ENCODE data around the gene RANBP2.
"Not testable (repeated sequence)": the region's sequence is repeated elsewhere in the genome, so short reads cannot be mapped to it uniquely, and the experiment has no call there.

Gene RANBP2

DNA sequence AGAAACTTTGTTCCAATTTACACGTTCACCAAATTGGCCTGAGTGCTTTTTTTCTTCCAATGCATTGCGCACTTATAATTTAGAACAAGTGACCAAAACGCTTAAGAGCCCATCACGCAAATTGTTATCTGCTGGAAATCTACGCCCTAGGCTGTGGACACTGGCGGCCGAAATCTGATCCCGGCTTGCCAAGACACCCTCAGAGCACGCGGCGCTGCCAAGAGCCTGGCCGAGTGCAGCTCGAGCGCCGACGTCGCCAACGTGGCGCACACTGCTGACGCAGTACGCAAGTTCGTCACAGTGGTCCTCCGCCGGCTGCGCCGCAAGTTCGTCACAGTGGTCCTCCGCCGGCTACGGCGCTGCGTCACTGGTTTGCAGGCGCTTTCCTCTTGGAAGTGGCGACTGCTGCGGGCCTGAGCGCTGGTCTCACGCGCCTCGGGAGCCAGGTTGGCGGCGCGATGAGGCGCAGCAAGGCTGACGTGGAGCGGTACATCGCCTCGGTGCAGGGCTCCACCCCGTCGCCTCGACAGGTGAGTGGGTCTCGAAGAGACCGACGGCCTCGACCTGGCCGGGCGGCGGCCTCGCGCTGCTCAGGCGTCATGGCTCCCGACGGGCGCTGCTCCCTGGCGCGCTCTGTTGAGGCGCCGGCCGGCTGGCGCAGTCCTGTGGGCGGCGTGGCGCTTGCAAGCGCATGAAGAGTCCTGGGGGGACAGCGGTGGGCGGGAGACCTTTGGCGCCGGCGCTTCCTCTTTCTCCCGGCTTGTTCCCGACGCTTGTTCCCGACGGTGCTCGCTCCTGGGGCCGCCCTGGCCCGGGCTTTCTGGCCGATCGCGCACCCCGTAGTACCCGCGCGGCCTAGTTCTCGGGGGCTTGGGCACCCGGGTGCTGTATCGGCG, at the start of gene RANBP2:
Gene RANBP2 (plus strand): TSS at position 334 of the 896 bp plus-strand sequence. CDS start 125 bp downstream, at position 459.
- peak within 1 kb of the TSS; percentile 84 for H3K4me3 ChIP-seq (ENCODE audit: low read depth, low read length)

DNA sequence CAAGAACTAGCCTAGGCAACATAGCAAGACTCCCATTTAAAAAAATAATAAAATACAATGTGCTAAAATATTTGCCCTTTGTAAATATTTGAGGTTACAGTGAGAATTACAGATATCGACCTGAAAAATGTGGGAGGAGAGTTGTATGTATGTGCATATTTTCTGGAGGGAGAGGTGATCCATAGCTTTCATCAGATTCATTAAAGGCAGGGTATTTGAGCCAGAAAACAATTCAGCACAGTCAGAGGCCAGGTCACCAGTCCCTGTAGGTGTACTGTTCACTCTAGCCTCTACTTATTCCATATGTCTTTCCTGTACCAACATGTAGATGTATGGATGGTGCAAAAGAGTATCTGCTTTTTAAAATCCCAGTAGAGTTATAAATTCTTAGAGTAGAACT, 49.0 kb upstream of the RANBP2 start:
- not testable (repeated sequence) for H3K4me3 ChIP-seq (ENCODE audit: low read depth, low read length)

DNA sequence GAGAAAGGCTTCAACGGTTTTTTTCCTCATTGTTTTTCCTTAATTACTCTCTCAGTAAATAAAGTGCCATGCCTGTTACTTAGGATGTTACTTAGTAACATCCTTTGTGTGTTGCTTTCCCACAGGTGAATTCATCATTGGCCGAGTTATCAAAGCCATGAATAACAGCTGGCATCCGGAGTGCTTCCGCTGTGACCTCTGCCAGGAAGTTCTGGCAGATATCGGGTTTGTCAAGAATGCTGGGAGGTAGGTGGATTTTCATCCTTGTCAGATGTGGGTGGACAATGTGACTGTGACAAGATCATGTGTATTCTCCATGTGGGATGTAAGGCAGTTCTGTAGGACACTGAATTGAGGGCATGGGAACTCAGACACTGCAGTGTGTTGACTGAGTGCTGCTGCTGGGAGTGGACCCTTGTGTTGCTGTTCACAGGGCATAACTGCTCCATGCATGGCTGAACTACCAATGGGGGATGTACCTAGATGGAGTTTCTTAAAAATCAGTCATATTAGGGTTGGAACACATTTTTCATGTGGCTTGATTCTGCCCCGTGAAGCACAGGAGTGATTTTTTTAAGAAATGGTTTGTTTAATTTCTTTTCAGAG, 47.0 kb upstream of the RANBP2 start:
- H3K4me3 ChIP-seq (ENCODE audit: low read depth, low read length), result not testable (repeated sequence)

DNA sequence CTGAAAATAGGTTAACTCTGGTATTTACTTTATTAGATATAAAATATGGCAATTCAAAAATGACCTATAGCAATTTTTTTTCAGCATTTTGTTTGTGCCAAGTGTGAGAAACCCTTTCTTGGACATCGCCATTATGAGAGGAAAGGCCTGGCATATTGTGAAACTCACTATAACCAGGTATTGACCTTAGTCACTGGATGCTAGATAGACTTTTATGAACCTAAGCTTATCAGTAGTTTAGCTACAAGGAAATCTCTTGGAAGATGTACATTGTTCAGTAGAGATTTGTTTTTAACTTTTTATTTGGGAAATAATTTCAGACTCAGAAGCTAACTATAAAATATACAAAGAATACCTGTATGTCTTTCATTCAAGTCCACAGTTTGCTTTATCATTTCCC, 42.8 kb upstream of the RANBP2 start:
- H3K4me3 ChIP-seq (ENCODE audit: low read depth, low read length), result not testable (repeated sequence)

DNA sequence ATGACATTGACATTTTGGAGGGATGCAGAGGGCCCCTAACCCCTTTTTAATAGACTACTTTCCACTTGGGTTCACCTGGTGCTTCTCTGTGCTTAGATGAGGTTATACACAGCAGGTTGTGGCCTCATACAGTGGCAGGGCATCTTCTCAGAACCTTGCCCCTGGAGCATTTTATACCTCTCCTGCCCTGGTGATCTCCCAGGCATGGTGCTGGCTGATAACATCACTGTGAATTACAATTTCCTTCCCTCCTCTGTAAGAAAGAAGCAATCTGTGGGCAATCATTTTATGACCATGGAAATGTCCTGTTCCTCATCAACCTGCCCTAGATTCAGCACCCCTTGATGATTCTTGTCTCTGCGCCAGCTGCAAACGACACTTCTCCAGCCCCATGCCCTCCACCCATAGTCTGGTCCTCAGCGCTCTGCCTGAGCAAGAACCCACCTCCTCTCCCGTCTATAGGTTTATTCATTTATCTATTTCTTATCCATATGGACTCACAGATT, 42.0 kb upstream of the RANBP2 start:
- H3K4me3 ChIP-seq (ENCODE audit: low read depth, low read length), result not testable (repeated sequence)

DNA sequence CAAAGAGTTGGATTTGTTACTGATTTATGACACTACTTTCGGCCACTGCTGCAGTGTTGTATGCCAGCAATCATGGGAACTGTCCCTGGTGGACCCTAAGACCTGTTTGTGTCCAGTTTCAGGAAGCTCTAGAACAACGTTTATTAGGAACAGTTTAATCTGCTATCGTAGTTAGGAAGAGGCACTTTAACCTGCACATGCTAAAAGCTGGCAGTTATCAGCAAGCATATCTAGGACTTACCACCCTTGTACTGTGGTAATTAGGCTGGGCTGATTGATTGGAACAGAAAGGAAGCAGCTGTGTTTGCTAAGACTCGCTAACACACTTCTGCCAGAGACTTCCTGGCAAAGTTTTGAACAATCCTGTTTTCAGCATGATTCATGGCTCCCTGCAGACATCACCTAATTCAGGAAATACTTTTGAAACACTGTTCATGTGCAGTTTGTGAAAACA, 41.1 kb upstream of the RANBP2 start:
- H3K4me3 ChIP-seq (ENCODE audit: low read depth, low read length), result not testable (repeated sequence)

DNA sequence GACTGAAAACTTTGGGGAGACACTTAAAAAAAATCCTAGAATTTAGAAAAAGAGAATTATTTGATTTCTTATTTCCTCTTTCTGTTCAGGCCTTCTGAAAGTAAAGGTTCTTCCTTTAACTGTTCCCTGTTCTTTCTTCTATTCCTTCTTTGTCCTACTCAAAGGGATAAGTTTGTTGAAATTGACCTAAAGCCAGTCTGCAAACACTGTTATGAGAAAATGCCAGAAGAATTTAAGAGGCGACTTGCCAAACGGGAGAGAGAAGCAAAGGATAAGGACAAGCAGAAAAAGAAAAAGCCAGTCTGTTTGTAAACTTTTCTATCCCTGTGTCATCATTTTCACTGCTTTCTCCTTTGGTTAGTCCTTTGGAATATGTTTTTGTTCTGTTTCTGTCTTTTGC, 38.5 kb upstream of the RANBP2 start:
- H3K4me3 ChIP-seq (ENCODE audit: low read depth, low read length), result not testable (repeated sequence)

DNA sequence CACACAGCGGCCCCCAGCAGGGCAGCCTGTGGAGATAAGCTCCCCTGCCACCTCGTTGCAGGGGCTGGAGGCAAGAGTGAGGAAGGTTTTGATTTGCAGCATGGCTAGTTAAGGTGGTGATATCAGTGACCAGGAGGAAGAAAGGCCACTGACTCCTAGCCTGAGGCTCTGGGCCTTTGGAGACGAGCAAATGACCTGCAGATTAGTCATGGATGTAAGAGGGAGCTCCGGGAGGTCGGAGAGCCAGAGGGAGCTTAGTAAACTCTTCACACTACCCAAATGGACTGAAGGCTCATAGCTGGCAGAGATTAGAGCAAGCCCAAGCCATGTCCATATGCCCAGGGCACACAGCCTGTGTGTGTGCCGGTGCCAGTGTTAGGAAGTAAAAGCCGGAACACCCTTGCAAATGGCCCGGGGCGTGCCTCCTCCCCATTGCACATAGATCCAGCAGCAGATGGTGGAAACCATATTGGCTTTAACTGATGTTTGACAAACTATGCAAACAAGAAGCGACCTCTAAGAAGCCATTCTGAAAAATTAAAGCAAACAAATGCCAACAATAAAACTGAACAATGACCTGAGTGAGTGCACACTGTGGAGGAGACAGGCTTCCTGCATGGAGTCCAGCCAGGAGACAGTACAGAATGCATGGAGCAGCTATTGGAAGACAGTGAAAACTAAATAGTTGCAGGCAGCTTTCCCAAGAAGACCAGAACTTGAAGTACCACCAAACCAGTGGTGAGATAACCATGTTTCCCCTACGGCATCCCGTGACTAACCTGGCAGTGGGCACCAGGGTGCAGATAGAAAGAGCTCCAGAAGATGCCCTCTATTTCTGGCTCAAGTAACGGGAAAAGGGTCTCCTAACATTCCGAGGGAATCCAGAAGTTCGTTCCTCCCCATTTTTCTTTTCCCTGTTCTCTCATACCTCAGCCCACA, 30.2 kb upstream of the RANBP2 start:
- not testable (repeated sequence) for H3K4me3 ChIP-seq (ENCODE audit: low read depth, low read length)

DNA sequence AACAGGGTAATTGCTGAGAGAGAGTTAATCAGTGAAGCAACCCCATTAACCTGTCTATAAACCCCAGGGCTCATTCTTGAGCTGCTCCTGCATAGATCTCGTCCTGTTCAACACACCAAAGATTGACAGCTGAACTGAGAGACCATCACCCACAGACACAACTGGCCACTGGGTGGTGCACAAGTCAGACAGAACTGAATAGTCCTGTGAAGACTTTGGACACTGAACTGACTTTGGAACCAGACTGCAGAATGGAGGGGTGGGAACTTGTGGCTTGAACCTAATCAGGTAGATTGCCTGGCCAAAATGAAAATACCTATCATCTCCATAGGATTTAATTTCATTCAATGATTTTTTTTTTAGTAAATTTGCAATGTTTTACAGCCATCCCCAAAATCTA, 29.3 kb upstream of the RANBP2 start:
- not testable (repeated sequence) for H3K4me3 ChIP-seq (ENCODE audit: low read depth, low read length)

DNA sequence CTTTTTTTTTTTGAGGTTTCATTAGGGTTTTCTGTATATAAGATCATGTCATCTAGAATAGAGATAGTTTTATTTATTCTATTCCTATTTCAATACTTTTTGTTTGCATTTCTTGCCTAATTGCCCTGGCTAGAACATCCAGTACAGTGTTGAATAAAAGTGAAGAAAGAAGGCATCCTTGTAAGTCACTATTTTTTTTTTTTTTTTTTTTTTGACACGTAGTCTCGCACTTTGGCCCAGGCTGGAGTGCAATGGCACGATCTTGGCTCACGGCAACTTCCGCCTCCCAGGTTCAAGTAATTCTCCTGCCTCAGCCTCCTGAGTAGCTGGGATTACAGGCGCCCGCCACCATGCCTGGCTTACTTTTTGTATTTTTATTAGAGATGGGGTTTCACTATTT, 27.8 kb upstream of the RANBP2 start:
- H3K4me3 ChIP-seq (ENCODE audit: low read depth, low read length), result no peak overlapping the region

DNA sequence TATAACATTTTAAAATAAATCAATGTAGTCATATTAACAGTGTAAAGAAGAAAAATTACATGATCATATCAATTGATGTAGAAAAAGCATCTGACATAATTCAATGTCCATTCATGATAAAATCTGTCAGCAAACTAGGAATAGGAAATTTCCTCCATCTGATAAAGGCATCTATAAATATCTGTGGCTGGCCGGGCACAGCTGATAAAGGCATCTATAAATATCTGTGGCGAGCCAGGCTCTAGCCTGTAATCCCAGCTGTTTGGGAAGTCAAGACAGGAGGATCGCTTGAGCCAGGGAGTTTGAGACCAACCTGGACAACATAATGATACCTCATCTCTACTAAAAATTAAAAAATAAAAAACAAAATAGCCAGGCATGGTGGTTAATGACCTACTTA, 18.1 kb upstream of the RANBP2 start:
- H3K4me3 ChIP-seq (ENCODE audit: low read depth, low read length), result no peak overlapping the region

DNA sequence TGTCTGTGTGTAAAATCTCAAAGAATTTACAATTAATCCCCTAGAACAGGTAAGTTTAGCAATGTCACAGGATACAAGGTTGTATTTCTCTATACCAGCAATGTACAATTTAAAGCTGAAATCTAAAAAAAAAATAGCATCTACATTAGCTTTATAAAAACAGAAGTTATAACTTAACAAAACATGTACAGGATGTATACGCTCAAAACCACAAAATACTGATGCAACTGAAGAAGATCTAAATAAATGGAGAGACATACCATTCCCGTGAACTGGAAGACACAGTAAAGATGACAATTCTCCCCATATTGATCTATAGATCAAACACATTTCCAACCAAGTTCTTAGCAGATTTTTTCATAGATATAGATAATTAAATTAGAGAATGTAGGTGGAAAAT, 17.5 kb upstream of the RANBP2 start:
- no peak overlapping the region for H3K4me3 ChIP-seq (ENCODE audit: low read depth, low read length)

DNA sequence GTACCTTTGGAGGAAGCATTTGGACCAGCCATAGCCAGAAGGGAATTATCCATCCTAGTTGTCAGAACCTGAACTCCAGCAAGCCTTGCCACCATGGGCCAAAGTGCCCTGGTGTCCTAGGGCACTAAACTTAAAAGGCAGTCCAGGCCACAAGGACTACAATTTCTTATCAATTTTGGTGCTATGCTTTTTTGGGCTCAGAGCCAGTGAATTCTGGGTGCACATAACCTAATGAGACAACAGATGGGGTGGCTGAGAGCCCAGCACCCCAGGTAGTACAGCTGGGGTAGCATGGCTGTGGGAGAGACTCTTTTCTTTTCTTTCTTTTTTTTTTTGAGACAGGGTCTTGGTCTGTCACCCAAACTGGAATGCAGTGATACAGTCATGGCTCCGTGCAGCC, 14.4 kb upstream of the RANBP2 start:
- H3K4me3 ChIP-seq (ENCODE audit: low read depth, low read length), result no peak overlapping the region

DNA sequence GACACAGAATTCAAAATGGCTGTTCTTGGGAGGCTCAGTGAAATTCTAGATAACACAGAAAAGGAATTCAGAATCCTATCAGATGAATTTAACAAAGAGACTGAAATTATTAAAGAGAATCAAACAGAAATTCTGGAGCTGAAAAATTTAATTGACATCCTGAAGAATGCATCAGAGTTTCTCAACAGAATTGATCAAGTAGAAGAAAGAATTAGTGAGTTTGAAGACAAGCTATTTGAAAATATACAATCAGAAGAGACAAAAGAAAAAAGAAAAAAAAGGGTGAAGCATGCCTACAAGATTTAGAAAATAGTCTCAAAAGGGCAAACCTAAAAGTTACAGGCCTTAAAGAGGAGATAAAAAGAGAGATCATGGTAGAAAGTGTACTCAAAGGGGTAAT, 12.0 kb upstream of the RANBP2 start:
- no peak overlapping the region for H3K4me3 ChIP-seq (ENCODE audit: low read depth, low read length)

DNA sequence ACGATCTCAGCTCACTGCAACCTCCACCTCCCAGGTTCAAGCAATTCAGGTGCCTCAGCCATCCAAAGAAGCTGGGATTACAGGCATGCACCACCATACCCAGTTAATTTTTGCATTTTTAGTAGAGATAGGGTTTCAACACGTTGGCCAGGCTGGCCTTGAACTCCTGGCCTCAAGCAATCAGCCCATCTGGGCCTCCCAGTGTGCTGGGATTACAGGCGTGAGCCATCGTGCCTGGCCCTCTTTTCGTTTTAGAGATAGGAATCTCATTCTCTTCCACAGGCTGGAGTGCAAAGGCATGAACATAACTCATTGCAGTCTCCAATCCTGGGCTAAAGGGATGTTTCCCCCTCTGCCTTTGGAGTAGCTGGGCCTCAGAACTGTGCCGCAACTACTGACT, 2.3 kb upstream of the RANBP2 start:
- not testable (repeated sequence) for H3K4me3 ChIP-seq (ENCODE audit: low read depth, low read length)

DNA sequence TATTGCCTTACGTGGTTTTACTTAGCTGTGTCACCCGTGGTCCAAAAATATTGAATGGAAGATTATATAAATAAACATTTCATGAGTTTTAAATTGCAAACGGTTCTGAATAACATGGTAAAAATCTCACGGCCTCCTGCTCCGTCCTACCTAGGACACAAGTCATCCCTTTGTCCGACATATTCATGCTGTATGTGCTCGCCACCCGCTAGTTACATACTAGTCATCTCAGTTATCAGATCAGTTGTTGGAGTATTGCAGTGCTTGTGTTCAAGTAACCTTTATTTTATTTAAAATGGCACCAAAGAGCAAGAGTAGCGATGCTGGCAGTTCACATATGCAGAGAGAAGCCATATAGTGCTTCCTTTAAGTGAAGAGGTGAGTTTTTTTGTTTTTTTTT, 6.8 kb downstream of the RANBP2 start:
- H3K4me3 ChIP-seq (ENCODE audit: low read depth, low read length), result not testable (repeated sequence)

DNA sequence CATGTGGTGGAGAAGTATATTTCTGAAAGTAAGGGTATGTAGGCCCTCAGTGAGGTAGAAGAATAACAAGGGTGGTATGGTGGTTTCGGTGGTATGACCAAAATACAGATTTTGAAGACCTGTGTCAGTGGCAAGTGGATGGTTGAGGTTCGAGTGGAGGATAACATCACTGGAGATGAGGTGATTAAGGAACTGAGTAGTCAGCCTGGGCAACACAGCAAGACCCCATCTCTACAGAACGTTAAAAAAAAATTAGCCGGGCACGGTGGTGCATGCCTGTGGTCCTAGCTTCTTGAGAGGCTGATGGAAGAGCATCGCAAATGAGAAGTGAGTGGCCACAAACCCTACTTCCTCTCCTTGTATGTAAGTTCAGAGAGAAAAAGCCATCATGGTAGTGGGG, 15.4 kb downstream of the RANBP2 start:
- H3K4me3 ChIP-seq (ENCODE audit: low read depth, low read length), result not testable (repeated sequence)

DNA sequence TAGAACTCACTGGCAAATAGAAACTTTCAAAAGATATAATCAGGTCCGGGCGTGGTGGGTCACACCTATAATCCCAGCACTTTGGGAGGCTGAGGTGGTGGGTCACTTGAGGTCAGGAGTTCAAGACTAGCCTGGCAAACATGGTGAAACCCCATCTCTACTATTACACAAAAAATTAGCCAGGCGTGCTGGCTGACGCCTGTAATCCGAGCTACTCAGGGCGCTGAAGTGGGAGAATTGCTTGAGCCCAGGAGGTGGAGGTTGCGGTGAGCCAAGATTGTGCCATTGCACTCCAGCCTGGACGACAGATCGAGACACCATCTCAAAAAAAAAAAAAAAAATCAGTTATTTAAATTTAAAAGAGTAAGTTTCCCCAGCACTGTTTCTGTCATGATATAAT, 38.7 kb downstream of the RANBP2 start:
- not testable (repeated sequence) for H3K4me3 ChIP-seq (ENCODE audit: low read depth, low read length)

DNA sequence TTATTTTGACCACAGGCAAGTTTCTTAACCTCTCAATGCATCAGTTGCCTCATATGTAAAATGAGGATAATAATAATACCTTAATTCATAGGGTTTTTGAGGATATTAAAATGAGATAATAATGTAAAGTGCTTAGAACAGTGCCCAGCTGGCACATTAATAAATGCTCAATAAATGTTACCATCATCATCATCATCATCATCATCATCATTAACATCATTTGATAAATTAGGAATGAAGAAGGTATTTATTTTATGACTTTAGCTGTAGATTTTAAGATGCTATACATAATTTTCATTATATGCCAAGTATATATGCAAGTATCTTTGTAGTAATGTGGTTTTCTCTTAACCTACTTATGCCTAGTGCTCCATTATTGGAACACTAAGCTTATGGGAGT, 43.3 kb downstream of the RANBP2 start:
- H3K4me3 ChIP-seq (ENCODE audit: low read depth, low read length), result not testable (repeated sequence)

DNA sequence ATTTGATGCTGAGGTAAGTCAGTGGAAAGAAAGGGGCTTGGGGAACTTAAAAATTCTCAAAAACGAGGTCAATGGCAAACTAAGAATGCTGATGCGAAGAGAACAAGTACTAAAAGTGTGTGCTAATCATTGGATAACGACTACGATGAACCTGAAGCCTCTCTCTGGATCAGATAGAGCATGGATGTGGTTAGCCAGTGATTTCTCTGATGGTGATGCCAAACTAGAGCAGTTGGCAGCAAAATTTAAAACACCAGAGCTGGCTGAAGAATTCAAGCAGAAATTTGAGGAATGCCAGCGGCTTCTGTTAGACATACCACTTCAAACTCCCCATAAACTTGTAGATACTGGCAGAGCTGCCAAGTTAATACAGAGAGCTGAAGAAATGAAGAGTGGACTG, 47.4 kb downstream of the RANBP2 start:
- H3K4me3 ChIP-seq (ENCODE audit: low read depth, low read length), result not testable (repeated sequence)

DNA sequence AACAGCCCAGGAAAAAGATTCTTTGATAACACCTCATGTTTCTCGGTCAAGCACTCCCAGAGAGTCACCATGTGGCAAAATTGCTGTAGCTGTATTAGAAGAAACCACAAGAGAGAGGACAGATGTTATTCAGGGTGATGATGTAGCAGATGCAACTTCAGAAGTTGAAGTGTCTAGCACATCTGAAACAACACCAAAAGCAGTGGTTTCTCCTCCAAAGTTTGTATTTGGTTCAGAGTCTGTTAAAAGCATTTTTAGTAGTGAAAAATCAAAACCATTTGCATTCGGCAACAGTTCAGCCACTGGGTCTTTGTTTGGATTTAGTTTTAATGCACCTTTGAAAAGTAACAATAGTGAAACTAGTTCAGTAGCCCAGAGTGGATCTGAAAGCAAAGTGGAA, 48.6 kb downstream of the RANBP2 start:
- H3K4me3 ChIP-seq (ENCODE audit: low read depth, low read length), result not testable (repeated sequence)
